ENCODE measurements around the gene FGFRL1. TPM values are rescaled to one million over a fixed set of nuclear protein-coding genes. Genes with fewer than 3 reads are reported as not detected.

The FGFRL1 gene
- total and polyA plus RNA-seq, 2 donors (not counting 1 experiment from before 2014, with no cell fraction given) = 6.1 to 10.0 TPM

- Histone ChIP-seq H3K4me2 (ENCODE audit: extremely low read depth, insufficient read depth, low read length) (no peak overlapping the region), H4K20me1 (ENCODE audit: control insufficient read depth, extremely low read depth, insufficient read depth, low read length) (no peaks in the 10 kb centered on the region), H2AFZ (ENCODE audit: low read length) (no peak overlapping the region), H3K79me2 (ENCODE audit: control insufficient read depth, insufficient read depth, low read length) (no peaks in the 10 kb centered on the region), H3K36me3 (ENCODE audit: control insufficient read depth, insufficient read depth, low read length) (peaks cover 6% of the 10 kb centered on the region), H3K9ac (ENCODE audit: insufficient read depth, low read length) (no peak overlapping the region), H3K4me3 (replicated peaks in 1 of 4; ENCODE audit: control extremely low read depth in 1 of 4, insufficient read depth in 1 of 4, low read depth in 3 of 4, low read length in 4 of 4) (no peak overlapping the region), H3K27me3 (ENCODE audit: control insufficient read depth, insufficient read depth, low read length) (no peaks in the 10 kb centered on the region), H3K9me3 (ENCODE audit: control insufficient read depth, insufficient read depth, low read depth, low read length) (no peaks in the 10 kb centered on the region), H3K4me1 (ENCODE audit: control insufficient read depth, extremely low read depth, insufficient read depth, low read length) (no peaks in the 10 kb centered on the region), H3K27ac (ENCODE audit: insufficient read depth, low read length) (no peak overlapping the region)
- no peak for DNase-seq (ENCODE audit: low read depth in 2 of 2)
- no peak for TF ChIP-seq CTCF (conservative IDR thresholded peaks at IDR 0.05 in 1 of 2, IDR thresholded peaks at IDR 0.05 in 1 of 2; ENCODE audit: low read depth in 1 of 2, low read length in 2 of 2)
- no peak for TF ChIP-seq EZH2 (IDR thresholded peaks at IDR 0.05; ENCODE audit: low read length, missing control alignments)
These were observed 20.6 kb upstream of the FGFRL1 start for GRCh38 chr4:990746-991367.

GRCh38 chr4:991451-992296 lies 19.8 kb upstream of the FGFRL1 start:
- DNase-seq (ENCODE audit: low read depth in 2 of 2) = no peak
- no peaks in the 10 kb centered on the region for H3K4me1 ChIP-seq (ENCODE audit: control insufficient read depth, extremely low read depth, insufficient read depth, low read length)
- no peak overlapping the region for H2AFZ ChIP-seq (ENCODE audit: low read length)
- no peaks in the 10 kb centered on the region for H3K79me2 ChIP-seq (ENCODE audit: control insufficient read depth, insufficient read depth, low read length)
- peaks cover 6% of the 10 kb centered on the region for H3K36me3 ChIP-seq (ENCODE audit: control insufficient read depth, insufficient read depth, low read length)
- no peaks in the 10 kb centered on the region for H3K9me3 ChIP-seq (ENCODE audit: control insufficient read depth, insufficient read depth, low read depth, low read length)
- TF ChIP-seq EZH2 (IDR thresholded peaks at IDR 0.05; ENCODE audit: low read length, missing control alignments) (no peak), CTCF (conservative IDR thresholded peaks at IDR 0.05 in 1 of 2, IDR thresholded peaks at IDR 0.05 in 1 of 2; ENCODE audit: low read depth in 1 of 2, low read length in 2 of 2) (no peak)
- no peak overlapping the region for H3K9ac ChIP-seq (ENCODE audit: insufficient read depth, low read length)
- no peak overlapping the region for H3K4me2 ChIP-seq (ENCODE audit: extremely low read depth, insufficient read depth, low read length)
- H3K27ac ChIP-seq (ENCODE audit: insufficient read depth, low read length) = no peak overlapping the region
- no peaks in the 10 kb centered on the region for H4K20me1 ChIP-seq (ENCODE audit: control insufficient read depth, extremely low read depth, insufficient read depth, low read length)
- peaks cover 4% of the 10 kb centered on the region for H3K27me3 ChIP-seq (ENCODE audit: control insufficient read depth, insufficient read depth, low read length)
- H3K4me3 ChIP-seq (replicated peaks in 1 of 4; ENCODE audit: control extremely low read depth in 1 of 4, insufficient read depth in 1 of 4, low read depth in 3 of 4, low read length in 4 of 4) = no peak overlapping the region

GRCh38 chr4:992297-993110 lies 18.9 kb upstream of the FGFRL1 start:
- DNase-seq (ENCODE audit: low read depth in 2 of 2) = no peak
- no peaks in the 10 kb centered on the region for H3K79me2 ChIP-seq (ENCODE audit: control insufficient read depth, insufficient read depth, low read length)
- H3K27me3 ChIP-seq (ENCODE audit: control insufficient read depth, insufficient read depth, low read length) = peaks cover 9% of the 10 kb centered on the region
- H3K4me2 ChIP-seq (ENCODE audit: extremely low read depth, insufficient read depth, low read length) = no peak overlapping the region
- H3K36me3 ChIP-seq (ENCODE audit: control insufficient read depth, insufficient read depth, low read length) = peaks cover 6% of the 10 kb centered on the region
- TF ChIP-seq CTCF (conservative IDR thresholded peaks at IDR 0.05 in 1 of 2, IDR thresholded peaks at IDR 0.05 in 1 of 2; ENCODE audit: low read depth in 1 of 2, low read length in 2 of 2) (no peak), EZH2 (IDR thresholded peaks at IDR 0.05; ENCODE audit: low read length, missing control alignments) (no peak)
- no peaks in the 10 kb centered on the region for H4K20me1 ChIP-seq (ENCODE audit: control insufficient read depth, extremely low read depth, insufficient read depth, low read length)
- no peak overlapping the region for H3K4me3 ChIP-seq (replicated peaks in 1 of 4; ENCODE audit: control extremely low read depth in 1 of 4, insufficient read depth in 1 of 4, low read depth in 3 of 4, low read length in 4 of 4)
- H2AFZ ChIP-seq (ENCODE audit: low read length) = no peak overlapping the region
- no peak overlapping the region for H3K27ac ChIP-seq (ENCODE audit: insufficient read depth, low read length)
- H3K9ac ChIP-seq (ENCODE audit: insufficient read depth, low read length) = peak overlapping the region; percentile 7
- H3K4me1 ChIP-seq (ENCODE audit: control insufficient read depth, extremely low read depth, insufficient read depth, low read length) = no peaks in the 10 kb centered on the region
- no peaks in the 10 kb centered on the region for H3K9me3 ChIP-seq (ENCODE audit: control insufficient read depth, insufficient read depth, low read depth, low read length)

All from fibroblast of lung (primary cell).